HG03159 (cell line): Measurements from ENCODE around the gene NECTIN1.

Source experiments
- ATAC-seq: cut with Tn5 transposase; IDR thresholded peaks from one replicate; pipeline ENCODE4 v1.9.1; 2021; ENCODE audit warnings: mild to moderate bottlenecking, moderate library complexity; ENCODE audit not compliant: unreplicated experiment

NECTIN1 gene

DNA sequence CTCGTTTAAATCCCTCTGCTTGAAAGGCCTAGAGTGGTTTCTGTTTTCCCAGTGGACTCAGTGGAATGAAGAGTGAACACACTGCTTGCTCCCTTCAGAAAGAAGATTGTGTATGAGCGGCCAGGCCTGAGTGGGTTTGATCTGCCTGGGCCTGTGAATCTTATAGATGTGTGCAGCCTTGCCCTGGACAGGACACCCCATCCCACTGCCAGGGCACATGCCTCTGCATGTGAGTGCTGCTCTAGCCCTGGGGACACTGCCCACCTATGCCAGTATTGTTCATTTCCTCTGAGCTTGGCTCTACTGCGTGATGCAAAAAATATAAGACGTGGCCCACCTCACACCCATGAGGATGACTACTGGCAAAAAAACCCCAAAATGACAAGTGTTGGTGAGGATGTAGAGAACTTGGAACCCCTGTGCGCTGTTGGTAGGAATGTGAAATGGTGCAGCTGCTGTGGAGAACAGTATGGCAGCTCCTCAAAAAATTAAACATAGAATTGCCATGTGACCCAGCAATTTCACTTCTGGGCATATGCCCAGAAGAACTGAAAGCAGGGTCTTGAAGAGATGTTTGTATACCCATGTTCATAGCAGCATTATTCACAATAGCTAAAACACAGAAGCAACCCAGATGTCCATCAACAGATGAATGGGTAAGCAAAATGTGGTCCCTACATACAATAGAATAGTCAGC, 27.3 kb upstream of the NECTIN1 start:
- ATAC-seq = no peak

DNA sequence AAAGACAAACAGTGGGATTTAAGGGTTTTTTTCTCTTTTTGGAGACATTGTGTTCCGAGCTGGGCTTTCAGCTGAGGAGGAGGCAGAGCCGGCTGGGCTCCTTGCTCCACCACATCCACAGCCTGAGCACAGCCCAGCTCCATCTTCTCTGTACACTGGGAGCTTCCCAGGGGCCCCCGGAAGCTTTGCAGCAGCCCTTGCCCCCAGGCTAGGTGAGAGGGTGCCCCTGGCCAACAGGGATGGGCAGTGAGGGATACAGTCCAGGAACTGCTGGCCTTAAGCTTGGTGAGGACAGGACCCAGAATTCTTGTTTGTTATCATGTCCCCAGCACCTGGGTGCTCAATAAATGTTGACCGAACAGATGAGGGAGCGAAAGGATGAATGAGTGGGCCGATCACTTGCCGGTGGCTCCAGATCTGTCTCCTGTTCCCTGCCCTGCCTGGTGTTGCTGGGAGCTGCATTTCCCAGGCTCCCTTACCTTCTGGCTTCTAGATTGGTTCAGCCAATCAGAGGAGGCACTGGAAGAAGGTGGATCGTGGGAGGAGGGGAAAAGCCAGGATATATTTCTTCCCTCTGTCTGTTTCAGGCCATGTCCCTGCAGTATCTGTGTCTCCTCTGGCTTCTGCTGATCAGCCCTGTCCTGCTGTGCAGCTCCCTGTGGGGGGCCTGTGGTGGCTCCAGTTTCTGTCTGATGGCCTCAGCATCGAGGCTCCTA, 26.5 kb upstream of the NECTIN1 start:
- no peak for ATAC-seq

DNA sequence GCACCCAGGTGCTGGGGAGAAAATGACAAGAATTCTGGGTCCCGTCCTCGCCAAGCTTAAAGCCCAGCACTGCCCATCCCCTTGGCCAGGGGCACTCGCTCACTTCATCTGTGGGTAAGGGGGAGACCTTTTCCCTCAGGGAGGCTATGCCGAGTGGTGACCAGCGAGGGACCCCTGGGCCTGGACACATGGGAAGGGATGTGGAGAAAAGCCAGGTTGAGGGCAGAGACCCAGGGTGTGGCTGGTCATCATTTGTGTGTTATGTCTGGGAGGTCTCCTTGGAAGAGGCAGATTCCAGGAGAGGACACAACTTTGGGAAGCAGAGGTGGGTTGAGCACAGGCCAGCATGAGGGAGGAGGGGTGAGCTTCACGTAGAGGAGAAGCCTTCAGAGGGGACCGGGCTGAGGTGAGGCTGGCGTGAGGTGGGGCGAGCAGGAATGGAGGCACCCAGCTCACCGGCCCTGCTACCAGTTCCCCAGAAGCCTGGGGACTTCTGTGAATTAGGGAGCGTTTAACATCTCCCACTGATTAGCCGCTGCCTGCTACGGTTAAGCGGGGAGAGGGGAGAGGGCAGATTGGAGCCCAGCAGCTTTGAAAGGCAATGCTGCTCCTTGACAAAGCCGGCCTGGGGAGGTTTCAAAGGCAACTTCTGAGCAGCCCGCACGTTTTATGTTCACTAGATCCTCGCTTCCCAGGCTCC, 25.8 kb upstream of the NECTIN1 start:
- no peak for ATAC-seq

DNA sequence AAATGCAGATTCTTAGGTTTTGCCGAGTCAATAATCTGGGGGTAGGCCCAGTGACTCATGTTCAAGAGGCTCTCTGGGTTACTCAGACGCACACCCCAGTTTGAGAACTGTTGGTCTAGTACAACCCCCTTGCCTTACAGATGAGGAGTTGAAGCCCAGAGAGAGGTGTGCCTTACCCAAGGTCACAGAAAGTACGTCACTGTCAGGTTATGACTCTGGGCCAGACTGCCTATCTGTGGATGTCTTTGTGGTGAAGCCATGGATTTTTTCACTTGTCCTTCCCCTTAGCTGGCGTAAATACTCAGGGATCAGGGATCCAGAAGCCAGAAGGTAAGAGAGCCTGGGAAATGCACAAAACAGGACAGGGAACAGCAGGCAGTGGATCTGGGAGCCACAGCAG, 25.2 kb upstream of the NECTIN1 start:
- ATAC-seq = no peak

DNA sequence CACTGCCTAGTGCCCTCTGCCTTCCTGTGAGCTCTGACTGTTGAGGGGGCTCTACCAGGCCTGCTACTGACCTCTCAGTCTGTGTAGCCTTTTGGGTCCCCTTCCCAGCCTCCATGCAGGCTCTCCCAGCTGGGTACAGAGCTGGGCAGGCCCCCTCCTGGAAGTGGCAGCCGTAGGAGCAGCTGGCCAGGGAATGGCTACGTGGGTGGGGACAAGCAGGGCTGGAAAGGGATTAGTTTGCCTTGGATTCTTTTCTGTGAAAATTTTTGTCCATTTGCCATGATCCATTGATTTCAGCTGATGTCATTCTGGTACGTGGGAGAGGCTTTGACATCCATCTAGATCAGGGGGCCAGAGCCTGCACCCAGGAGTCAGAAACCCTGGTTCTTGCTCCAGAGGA, 23.9 kb upstream of the NECTIN1 start:
- no peak for ATAC-seq

DNA sequence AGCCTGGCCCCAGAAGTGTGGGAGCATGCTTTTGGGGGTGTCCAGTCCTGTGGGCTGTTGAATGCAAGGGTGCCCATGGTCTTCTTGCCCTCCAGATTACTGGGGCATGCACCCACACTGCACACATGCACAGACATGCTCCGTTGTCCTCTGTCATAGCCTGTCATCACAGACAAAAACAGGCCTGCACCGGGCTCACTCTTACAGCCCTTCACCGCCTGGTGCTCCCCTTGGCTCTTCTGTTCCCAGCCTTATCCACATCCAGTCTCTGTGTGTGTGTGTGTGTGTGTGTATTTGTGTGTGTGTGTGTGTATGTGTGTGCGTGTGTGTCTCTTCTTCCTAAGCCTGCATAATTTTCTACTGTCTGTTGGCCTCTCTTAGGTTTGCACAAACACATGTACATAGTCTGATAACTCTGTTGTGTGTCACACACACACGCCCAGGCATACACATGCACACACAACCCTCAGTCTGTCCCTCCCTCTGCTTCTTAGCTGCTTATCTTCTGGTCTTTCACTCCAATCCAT, 23.4 kb upstream of the NECTIN1 start:
- no peak for ATAC-seq

DNA sequence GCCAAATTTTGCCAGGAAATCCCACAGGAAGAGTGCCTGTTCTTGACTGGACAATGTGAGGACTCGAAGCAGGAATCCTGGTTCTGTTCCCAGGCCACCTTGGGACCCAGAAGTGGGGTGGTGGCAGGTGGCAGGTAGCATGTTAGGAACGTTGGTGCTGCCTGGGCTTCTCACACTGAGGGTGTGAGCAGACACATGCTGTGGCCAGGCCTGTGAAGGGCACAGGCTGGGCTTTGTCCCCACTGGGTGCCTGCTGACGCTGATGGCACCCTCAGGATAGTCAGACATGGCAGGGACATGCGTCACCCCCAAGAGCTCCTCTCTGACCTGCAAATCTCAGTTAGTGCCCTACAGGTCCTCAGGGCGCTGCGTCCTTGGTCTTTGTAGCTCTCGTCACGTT, 21.1 kb upstream of the NECTIN1 start:
- no peak for ATAC-seq

DNA sequence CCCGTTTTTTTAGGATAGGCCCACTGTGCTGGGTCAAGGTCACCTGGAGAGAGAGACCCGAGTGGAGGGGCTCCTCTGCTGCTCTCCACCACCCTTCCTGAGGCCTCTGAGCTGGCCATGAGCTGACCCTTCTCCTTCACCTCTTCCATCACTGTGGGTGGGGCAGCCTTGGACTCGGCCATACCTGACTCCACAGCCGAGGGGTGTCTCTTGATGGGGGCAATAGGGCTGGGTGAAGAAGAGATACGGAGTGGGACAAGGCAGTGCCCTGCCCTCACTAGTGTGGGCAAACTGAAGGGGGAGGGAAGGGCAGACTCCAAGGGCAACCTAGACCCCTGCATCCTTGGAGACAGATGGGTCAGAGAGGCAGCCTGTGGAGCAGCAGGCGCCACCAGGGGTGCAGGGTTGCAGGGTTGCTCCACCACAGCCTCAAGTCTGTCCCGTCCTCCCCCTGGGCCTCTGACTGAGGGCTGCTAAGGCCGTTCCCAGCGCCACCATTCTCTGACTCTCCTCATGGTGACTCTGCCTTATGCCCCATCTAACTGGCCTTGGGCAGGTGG, 20.1 kb upstream of the NECTIN1 start:
- no peak for ATAC-seq

DNA sequence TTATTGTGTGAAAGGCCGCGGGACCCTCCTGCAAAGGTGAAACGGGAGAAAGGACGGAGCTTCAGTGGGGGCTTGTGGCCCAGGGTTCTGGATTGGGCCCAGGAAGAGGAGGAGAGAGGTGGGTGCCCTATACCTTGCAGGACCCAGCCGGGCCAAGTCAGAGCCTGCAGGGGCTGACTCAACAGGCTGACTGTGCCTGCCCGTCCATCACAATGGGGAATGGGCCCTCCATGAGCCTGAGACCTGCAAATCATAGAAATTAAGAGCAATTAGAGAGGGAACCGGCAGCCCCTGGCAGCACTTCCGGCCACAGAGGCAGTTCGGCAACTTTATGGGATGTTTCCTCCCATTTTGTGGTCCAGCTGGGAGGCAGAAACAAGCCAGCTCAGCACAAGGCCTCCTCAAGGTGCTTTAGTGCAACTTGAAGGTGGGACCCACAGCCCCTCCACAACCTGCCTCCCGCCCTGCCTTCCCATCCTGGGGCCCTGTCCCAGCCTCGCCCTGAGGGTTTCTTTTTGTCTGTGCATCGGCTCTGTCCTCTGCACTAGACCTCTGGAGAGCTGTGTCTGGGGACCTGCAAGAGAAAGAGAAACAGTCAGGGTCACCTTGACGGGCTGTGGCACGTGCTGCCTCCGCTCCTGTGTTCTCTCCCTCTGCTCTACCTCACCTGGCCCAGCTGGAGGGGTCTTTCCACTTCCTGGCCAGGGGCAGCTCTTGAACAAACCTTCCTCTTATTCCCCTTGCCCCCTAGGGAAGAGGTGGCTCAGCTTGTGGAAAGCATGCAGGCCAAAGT, 19.1 kb upstream of the NECTIN1 start:
- no peak for ATAC-seq

DNA sequence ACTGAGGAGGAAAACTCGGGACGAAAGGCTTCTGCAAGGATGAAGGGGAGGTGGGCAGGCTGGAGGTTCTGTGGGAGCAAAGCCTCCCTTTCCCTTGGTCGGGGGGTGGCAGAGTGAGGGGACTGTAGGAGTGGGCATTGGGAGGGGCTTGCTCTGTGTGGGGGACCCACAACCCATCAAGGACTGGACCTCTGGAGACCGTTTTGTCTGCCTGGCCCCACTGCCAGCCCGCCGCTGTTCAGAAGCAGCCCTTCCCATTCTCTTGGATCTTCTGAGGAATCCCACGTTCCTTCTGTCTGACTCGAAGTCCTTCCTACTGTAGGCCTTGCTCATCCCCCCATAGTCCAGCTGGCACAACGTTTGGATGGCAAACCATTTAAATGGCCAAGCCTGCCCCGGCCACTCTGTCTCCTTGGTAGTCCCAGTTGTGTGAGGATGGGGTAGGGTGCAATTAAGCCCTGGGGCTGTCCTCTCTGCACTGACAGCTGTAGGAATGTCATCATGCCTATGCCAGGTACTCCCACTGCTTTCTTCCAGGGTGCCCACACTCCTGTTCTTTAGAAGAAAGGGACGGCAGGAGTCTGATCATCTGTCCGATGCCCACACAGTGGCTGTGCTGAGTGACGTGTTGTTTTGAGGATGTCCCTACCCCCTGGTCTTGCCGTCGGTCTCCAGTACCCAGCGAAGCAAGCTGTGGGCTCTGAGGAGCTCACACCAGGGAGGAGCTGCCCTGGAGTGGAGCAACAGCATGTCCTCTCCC, 17.0 kb upstream of the NECTIN1 start:
- ATAC-seq = no peak

DNA sequence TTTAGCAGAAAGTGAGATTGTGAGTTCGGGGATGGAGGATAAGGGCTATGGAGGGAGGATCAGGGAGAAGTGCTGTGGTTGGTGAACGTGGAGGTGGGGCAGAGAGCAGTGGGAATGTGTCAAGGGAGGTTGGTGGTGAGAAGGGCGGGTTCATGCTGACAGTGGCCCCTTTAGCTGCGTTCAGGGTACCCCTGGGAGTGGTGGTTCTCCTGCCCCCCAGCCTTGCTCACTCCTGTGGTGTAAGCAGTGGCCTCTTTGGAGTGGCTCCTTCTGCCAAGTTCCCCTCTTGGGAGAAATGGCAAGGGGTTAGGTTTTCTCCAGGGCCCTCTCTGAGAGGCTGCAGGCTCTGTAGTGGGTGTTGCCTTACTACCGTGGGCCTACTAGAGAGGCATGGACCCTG, 16.1 kb upstream of the NECTIN1 start:
- no peak for ATAC-seq

DNA sequence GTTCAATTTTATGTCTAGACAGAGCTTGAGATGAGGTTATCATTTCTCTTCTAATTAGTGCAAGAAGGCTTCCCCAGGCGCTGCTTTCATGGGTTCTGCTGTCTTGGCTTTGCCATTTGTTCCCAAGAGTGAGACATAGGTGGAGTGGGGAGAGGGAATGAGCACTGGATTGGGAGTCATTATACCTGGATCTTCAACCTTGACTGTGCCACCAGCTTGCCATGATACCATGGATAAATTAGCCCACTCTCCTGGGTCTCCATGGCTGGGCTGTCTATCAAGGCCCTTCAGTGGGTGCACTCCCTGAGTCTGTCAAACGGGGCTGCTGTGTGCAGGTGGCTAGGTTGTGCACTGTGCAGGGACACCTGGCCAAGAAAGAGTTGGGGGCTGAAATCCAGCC, 15.6 kb upstream of the NECTIN1 start:
- no peak for ATAC-seq

DNA sequence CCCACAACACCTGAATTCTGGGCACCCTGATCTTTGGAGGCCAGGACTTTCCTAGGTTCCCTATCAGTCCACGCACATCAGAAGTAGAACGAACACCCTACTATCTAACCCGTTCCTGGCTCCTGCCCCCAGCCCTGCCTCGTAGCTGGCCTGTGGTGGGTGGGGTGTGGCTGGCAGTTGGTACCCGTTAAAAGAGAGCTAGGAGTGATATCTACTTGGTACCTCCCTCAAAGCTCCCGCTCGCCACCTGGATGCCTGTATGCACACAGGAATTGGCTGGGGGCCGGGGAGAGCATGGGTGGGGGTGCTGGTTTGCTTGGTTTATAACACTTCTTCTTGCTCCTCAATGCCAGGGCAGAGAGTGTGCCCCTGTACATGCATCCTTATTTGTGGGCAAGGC, 14.0 kb upstream of the NECTIN1 start:
- ATAC-seq = no peak

DNA sequence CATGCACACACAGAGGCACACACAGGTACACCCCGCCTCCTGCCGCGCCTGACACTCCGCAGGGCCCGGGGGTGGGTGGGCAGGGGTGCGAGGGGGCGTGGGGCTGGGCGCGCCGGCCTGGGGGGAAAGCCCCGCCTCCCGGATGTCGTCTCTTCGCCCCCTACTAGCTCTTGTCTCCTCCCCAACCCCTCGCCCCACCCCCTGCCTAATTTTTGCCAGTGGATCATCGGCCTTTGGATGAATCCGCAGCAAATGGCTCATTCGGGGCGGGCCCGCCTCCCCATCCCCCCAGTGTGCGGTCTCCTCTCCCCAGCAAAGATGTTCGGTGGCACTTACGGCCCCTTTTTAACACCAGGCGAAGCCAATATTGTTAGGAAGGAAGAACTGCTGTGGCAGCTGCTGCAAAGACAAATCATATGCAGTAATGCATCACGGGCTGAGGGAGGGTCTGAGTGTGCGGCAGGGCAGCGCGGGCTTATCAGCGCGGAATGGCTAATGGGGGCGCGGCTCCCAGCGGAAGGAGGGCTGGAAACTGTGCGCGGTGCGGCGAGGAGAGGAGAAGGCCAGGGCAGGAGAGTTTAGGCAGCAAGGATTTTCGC, 13.4 kb upstream of the NECTIN1 start:
- ATAC-seq = no peak

DNA sequence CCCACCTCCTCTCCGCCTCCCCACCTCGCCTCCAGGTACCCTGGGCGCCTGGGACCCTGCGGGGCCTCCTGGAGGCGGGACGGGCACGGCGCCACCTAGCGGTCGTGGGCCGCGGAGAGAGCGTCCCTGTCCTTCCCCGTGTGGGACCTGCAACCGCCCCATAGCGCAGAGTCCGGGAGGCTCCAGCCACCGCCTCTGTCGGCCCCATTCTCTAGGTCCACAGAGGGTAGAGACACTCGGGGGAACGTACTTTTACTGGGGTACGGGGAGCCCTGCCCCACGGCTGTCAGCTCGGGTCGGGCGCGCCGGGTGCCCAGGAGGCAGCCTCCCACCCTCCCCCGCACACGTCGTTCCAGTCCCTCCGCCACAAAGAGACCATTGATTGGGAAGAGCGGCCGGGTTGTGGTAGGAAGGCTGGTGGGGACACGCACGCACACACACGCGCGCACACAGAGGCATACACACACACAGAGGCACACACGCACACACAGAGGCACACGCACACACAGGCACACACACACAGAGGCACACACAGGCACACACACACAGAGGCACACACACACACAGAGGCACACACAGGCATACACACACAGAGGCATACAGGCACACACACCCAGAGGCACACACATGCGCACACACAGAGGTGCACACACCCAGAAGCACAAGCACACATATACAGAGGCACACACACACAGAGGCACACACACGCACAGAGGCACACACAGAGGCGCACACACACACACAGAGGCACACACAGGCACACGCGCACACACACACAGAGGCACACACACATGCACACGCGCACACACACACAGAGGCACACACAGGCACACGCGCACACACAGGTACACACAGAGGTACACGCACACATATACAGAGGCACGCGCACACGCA, 12.6 kb upstream of the NECTIN1 start:
- peak; percentile 52 for ATAC-seq

DNA sequence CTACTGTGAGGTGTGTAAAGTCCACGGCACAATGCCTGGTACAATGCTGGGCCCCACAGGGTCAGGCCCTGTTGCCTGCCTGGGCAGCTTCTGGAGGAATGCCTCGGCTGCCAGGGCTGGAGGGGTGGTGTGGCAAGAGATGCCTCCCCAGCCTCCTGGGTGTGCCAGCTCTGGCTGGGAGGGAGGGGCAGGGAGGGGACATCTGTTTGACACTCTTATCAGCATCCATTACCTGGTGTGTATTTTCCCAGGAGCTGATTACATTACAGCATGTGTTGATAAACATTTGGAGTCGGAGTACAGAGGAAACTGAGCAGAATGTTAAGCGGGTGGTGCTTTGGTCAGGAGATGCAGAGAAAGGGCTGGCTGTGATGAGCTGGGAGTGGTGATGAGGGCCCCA, 11.0 kb upstream of the NECTIN1 start:
- ATAC-seq = no peak

DNA sequence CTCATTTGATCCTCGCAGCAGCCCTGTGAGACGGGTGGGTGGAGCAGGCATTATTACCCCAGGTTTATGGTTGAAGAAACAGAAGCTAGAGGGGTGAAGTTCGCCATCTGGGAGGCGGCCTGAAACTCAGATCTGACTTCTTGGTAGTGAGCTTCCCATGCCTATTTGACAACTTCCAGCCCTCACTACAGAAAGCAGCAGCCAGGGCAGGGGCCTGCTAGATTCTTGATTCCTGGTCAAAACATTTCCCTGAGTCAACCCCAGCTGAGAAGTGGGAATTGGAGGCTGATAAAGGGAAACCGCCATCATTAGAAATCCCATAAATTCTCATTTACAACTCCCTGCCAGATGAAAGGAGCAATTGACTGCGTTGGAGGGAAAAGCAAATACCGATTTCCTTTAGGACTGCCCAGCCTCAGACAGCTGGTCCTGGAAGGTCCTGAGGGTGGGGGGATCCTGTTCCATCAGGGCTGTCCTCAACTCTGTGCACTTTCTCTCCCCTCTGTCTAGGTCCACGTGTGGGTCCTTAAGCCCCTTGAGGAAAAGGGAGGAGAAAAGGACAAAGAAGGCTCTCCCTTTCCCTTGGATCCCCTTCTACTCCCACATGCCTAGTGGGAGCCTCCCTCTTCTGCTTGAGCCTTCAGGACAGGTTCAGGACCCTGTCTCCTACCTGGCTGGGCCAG, 10.2 kb upstream of the NECTIN1 start:
- ATAC-seq = no peak

DNA sequence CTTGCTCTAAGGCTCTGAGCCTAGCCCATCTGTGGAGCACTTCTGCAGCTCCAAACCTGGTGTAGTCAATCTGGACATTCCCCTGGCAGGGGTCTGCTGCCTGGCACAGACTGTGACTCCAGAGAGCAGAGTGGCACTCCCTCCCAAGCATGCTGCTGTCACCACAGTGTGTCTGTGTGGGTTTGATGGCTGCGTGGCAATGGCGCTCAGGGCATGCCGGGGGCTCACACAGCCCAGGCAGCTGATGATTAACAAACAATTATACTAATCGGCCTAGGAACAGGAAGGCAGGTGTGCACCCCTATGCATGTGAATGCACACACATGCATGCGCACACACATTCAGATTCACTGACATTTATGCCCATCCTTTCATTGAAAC, 9.0 kb upstream of the NECTIN1 start:
- no peak for ATAC-seq
